HG03135 (cell line): ENCODE data around the gene BRAT1.
A peak's percentile ranks its signal among the peaks of the same experiment; 100 is the strongest.
"Not testable (repeated sequence)": the region's sequence is repeated elsewhere in the genome, so short reads cannot be mapped to it uniquely, and the experiment has no call there.

Source experiments
- ATAC-seq: cut with Tn5 transposase; IDR thresholded peaks from one replicate; pipeline ENCODE4 v1.9.1; 2021; ENCODE audit warnings: mild to moderate bottlenecking, moderate library complexity; ENCODE audit not compliant: unreplicated experiment

Gene BRAT1

DNA sequence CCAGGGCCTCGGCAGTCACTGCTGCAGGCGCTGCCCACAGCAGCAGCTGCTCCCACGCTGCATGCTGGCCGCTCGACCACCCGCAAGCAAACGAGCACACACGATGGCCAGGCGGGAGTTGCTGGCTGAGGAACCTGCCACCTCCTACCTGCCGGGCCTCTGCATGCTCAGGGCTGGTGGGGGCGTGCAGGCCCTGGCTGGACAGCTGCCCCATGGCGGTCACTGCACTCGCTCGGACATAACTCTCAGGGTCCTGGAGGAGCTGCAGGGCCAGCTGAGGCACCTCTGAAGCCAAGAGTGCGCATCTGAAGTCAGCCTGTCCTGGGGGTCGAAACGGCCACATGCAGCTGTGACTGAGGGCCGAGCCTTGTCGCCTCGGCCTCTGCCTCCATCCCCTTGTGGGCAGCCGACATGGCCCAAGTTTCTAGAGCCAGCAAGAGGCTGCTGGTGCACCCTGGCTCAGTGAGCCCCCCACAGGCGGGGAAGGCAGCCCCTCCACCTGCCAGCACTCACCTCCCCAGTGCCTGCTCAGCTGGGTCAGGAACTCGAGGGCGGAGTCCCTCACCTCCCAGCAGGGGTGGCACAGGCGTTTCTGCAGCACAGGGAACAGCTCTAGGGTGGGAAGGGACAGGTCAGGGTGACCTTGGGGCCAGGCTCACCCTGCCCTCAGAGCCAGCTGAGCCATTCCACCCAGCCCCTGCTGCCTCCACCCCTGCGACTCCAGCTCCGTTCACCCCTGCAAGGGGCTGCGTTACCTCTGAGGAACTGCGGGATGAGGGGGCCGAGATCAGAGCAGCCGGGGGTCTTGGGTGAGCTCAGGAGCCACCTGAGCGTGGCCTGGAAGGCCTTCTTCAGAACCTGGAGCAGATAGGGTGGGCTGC is 16.1 kb downstream of the BRAT1 start:
- ATAC-seq = no peak

DNA sequence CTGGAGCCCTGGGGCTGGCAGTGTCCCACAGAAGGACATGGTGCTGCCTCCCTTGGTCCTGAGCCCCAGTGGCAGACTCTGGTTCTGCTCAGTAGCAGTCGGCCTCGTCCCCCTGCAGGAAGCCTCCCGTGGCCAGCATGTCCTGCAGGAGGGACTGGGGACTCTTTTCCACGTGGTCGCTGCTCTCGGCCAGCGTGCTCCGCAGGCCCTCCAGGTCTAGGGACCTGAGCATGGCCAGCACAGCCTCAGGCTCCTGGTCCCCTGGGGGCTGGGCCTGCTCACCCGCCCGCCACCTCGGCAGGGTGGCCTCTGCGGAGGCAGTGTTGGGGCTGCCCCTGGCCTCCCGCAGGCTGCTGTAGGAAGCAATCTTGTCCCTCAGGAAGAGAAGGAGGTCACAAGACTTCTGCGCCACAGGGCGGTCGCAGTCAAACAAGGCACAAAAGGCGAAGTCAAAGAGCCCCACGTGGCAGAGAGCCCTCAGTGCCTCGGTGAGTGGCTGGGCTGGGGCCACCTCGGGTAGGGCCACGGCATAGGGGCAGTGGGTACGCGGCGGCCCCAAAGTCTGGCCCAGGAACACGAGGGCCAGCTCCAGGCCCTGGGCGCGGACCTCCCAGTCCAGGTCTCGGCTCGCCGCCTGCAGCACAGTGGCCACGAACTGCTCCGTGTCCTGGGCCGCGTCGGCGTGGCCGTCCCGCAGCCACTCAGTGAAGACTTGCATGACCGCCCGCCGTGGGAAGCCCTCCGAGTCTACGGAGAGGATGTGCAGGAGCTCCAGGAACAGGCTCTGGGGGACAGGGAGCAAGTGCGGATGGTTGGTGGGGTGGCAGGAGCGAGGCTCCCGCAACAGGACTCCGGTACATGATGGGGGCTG is 17.1 kb downstream of the BRAT1 start:
- no peak for ATAC-seq

DNA sequence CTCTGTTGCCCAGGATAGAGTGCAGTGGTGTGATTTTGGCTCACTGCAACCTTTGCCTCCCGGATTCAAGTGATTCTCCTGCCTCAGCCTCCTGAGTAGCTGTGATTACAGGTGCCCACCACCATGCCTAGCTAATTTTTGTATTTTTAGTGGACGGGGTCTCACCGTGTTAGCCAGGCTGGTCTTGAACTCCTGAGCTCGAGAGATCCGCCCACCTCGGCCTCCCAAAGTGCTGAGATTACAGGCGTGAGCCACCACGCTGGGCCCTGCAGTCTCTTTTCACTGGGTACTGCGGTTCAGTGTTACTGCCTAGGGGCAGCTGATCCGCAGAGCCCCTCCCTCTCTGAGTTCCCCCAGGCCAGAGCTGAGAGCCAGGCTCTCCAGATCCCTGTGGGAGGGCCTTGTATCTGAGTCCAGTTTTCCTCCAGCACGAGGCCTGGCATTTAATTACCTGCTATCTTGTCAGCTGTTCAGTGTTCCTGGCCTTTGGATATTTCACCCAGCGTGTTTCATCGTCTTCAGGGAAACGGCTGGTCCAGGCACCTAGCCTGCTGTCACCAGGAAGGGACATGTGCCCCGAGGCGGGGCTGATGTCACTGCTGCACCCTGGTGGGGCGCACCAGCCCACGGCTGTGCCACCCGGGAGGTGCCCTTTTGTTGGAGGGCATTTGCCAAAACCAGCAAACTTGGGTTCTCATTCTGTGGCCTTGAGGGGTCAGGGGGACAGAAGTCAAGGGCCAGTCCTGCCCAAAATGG is 19.3 kb downstream of the BRAT1 start:
- ATAC-seq = not testable (repeated sequence)

DNA sequence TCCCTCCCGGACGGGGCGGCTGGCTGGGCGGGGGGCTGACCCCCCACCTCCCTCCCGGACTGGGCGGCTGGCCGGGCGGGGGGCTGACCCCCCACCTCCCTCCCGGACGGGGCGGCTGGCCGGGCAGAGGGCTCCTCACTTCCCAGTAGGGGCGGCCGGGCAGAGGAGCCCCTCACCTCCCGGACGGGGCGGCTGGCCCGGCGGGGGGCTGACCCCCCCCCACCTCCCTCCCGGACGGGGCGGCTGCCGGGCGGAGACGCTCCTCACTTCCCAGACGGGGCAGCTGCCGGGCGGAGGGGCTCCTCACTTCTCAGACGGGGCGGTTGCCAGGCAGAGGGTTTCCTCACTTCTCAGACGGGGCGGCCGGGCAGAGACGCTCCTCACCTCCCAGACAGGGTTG is 21.1 kb downstream of the BRAT1 start:
- ATAC-seq = not testable (repeated sequence)

DNA sequence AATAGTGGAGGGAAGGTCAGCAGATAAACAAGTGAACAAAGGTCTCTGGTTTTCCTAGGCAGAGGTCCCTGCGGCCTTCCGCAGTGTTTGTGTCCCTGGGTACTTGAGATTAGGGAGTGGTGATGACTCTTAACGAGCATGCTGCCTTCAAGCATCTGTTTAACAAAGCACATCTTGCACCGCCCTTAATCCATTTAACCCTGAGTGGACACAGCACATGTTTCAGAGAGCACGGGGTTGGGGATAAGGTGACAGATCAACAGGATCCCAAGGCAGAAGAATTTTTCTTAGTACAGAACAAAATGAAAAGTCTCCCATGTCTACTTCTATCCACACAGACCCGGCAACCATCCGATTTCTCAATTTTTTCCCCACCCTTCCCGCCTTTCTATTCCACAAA is 21.8 kb downstream of the BRAT1 start:
- not testable (repeated sequence) for ATAC-seq

DNA sequence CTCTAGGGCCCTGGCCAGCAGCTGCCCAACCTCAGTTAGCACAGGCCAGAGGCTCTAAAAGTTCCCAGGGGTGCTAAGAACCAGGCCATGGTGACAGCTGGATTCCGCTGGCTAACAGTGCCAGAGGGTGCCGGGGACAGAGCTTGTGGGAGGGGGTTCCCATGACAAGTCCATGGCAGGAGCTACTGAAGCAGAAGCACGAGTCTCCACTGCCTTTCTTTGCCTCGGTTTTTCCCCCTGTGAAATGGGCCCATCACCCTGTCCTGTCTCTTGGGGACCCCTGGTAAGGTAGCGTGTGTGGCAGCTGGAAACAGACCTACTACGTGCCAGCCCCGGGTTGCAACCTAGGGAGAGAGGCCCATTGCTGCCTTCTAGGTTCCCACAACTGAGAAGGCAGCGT is 22.5 kb downstream of the BRAT1 start:
- ATAC-seq = not testable (repeated sequence)

DNA sequence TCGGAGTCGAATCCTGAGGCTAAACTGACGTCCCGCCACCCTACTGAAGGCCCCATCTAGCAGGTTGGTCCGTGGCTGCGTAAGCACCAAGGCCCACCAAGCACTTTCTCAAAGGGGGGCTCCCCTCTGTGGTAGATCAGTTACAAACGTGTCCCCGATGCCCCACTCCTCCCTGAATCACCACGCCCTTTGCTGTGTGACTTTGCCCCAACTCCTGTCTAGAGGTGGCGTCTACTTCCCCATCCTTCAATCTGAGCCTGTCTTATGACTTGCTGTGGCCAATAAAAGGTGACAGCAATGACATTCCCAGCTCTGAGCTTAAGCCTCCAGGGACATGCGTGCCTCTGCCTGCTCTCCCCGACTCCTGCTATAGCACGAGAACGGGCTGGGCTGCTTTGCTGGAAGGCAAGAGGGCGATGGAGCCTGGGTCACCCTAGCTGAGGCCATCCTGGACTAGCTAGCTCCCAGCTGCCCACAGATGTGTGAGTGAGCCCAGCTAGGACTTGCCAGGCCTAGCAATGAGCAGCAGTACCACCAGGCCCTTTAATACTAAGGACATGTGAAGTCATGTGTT is 23.0 kb downstream of the BRAT1 start:
- not testable (repeated sequence) for ATAC-seq

DNA sequence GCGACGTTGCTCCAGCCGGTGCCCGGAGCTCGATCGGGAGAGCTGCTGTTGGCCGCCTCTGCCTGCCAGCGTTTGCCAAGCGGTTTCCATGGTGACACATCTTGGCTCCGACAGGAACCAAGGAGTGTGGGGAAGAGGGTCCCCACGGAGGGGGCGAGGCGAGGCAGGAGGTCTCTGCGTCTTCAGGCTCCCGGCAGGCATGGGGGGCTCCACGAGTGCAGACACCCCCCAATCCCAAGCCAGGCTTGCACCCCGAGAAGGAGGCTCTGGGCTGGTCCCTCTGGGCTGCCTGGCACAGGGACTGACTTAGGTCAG is 23.6 kb downstream of the BRAT1 start:
- ATAC-seq = not testable (repeated sequence)

DNA sequence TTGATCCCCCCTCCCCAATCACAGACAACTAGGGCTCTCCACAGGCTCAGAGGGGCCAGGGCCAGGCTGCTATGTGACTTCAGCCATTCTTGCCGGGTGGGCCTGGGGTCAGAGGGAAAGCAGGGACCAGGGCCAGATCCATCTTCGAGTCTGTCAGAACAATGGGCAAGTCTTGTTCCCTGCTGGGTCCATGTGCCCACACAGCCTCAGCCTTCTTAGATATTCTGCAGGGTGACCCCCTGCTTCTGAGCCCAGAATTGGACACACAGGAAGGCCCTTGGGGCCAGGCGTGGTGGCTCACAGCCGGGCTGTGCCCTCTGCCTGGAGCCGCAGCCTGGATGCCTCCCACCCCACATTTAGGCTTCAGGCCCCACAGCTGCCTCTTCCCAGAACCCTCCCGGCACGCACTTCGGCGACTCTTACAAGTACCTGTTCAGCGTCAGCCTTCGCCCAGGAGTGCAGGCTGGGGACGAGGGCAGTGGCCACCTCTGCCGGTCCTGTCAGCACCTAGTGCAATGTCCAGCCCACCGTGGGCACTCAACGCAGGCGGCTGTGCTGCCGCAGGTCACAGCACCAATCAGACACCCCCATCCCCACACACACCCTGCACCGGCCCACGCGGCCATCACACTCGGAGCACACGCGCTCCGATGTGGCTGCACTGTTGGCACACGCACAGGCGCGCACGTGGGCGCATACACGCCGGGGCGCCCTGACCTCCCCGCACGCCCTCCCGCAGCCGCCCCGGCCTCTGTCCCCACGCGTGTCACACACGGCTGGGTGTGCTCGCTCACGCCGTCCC is 24.1 kb downstream of the BRAT1 start:
- not testable (repeated sequence) for ATAC-seq

DNA sequence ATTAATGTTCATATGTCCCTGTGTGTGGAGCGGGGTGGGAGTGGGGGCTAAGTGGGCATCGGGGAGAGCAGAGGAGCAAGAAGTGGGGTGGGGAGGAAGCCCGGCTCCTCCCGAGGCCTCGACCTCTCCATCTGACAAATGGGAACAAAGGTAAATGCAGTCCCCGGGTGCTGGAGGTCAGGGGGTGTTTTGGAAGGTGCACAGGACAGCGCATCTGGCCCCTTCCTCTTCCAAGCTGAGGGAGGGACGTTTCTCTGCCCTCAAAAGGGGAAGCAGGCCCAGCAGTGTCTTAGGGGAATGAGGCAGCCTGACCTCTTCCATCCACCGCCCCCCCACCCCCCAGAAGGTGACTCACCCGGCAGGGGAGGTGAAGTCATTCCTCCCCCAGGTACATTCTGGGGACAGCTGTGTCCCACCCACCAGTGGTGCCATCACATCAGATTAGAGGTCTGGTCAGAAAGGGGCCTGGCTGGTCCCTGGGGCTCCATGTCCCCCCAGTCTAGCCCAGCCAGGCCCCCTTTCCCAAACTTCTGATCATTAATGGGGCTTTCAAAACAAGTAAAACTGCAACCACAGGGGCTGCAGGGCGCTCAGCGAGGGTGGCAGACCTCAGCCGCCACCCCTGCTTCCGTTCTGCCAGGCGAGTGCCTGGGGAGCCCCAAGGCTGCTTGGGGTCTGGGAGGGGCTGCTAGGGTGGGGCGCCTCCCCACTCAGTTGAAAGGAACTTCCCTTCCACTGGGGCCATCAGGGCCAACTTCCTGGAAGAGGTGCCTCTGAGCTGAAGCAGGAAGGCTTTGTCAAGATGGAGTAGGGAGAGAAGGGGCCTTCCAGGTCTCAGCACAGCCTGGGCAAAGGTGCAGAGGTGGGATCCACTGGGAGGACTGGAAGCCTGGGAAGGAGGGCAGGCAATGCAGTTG is 25.0 kb downstream of the BRAT1 start:
- no peak for ATAC-seq

DNA sequence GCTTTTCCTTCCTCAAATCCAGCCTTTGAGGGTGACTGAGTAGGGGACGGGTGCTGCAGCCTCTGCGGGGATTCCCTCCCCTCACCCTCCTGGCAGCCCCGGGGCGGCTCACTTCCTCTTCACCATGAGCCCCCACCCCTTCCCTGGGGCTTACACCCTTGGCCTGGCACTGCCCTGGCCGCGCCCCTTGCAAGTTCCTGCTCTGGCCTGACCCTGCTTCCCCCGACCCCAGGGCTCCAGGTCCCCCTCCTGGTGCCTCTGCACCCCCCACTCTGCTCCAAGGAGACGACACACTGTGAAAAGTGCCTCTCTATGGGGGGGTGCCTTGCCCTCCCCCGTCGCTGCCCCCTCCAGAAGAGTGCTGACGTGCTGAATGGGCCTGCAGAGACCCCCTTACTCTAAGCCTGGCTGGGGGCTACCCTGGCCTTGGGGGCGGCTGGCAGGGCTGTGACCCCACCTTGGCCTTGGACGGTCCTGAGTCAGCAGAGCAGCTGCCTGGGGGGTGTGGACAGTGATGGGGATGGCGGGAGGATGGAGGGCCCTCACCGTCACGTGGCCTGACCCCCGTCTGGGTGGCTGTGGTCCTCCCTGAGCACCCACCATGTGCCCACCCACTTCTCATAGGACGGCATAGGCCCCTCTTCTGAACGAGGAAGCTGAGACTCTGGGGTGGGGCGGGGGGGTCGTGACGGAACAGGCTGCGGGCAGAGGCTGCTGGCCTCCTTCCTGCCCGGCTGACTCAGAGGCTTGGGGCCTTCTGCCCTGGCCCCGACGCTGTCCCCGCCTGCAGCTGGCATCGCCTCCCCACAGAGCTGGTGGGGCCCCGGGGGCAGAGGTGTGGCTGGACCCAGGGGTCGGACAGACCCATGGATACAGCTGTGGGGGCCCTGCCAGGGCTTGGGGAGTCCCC is 25.9 kb downstream of the BRAT1 start:
- peak; percentile 45 for ATAC-seq

DNA sequence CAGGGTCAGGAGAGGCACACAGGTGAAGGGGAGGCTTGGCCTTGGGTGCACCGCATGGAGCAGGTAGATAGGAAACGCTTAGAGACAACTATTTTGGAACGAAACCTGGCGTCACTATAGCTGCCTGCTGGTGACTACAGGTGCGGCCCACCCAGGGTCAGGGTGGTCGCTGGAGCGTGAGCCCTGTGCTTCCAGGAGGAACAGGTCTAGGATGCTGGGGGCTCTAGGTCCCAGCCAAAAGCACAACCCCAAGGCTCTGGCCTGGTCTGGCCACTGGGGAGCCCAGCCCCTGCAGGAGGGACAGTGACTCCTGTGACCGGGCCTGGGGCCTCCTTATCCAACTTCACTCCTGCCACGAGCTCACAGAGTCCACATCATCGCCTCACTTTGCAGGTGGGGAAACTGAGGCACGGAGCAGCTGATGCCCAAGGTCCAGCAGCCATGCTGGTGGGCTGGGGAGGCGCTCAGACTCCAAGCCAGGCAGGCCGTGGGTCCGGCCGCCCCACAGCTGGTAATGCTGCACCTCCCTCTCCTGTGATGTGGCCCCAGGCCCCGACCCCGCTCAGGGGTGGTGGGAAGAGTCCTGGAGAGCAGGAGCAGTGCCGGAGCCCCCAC is 26.7 kb downstream of the BRAT1 start:
- ATAC-seq = no peak

DNA sequence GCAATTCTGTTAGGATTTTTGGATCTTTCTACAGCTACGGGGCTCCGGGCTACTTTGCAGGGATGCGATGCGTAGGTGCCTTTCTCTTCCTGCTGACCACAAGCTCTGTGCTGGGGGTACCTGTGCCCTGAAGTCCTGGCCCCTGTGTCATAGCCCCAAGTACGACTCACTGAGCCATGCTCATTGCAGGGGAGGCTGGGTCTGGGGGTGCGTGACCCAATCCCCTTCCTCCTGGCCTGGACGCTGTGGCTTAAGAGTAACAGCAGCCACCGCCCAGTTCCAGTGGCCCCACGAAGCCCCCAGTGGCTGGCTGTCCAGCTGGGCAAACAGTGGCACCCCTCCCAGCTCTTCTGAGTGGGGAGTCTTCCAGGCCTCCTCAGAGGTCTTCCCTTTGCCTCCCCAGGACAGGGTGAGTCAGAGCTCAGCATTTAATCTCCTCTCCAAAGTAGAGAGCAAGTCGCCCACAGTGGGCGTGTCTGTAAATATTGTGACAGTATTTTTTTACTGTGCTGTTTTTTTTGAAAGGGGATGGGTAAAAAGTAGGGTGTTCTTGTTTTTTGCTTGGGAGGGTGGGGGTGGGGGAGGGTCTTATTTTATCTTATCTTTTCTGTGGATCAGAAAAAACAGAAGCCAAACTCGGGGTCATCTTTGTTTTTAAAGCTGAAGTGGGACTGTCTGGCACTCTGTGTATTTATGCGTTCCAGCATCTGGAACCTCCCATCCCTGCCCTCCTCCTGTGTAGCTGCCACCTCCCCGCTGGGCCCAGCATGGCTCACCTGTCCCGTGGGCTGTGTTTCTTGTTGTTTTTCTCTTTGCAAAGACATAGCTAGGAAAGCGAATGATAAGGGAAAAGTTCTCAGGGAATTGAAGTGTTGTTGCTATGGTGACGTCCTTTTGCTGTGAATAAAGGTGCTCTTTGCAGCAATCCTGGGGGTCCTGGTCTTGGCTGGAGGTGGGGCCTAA is 27.5 kb downstream of the BRAT1 start:
- ATAC-seq = no peak

DNA sequence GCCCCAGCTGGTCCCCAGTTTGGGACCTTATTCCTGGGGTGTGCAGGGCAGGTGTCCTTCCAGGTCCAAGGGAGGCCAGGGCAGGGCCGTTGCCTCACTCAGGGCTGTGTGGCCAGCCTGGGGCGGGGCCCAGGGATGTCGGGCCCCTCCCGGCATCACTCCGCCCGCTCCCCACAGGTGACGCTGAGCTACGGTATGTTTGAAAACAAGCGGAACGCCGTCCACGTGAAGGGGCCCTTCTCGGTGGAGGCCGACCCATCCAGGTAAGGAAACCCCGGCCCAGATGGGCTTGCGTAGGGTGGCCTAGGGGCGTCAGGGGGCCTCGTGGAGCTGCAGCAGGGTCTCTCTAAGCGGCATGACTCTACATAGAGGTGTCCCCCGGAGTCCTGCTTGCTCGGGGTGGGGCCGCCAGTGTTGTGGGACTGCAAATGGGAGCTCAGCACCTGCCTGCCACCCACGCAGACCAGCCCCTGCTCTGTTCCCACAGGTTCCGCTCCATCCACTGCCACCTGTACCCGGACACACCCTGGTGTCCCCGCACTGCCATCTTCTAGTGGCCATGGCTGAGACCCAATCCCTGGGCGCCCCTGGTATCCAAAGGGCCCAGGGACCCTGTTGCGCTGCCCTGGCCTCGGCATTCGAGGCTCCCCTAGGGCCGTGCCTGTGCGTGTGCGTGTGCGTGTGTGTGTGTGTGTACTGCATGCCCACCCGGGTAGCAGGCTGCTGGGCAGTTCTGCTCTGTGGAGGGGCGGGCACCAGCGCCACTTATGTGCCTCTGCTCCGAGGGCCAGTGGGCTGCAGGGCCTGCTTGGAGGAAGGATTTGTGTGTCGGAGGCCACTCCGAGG is 28.4 kb downstream of the BRAT1 start:
- no peak for ATAC-seq
